NCI-H1105 treated with DMSO at 0.1 percent for 48 hours (cell line): ENCODE measurements around the gene ANLN.
"Not testable (repeated sequence)": the region's sequence is repeated elsewhere in the genome, so short reads cannot be mapped to it uniquely, and the experiment has no call there.

Experiments used
- DNase-seq: peaks from one replicate; lab custom pipeline; 2025; lab: John Stamatoyannopoulos, UW

Gene ANLN

GRCh38 chr7:36389371-36390198, at the start of gene ANLN:
TSS of gene ANLN (plus strand) at chr7:36389862. CDS start at chr7:36390027, 165 bp downstream.
- peak; percentile 86 for DNase-seq

DNA sequence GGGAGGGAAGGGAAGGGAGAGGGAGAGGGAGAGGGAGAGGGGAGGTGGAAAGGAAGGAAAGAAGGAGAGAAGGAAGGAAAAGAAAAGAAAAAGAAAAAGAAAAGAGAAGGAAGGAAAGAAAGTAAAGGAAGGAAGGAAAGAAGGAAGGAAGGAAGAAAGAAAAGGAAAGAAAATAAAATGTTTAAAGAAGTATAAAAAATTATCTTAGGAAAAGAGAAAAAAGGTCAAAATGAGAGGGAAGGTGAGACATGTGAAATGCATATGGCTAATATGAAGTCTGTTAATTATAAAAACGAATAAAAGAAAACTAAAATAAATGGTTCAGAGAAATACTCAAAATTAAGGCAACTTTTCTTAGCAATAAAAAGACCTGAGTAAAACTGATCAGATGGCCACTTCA, 46.1 kb upstream of the ANLN start:
- no peak for DNase-seq

DNA sequence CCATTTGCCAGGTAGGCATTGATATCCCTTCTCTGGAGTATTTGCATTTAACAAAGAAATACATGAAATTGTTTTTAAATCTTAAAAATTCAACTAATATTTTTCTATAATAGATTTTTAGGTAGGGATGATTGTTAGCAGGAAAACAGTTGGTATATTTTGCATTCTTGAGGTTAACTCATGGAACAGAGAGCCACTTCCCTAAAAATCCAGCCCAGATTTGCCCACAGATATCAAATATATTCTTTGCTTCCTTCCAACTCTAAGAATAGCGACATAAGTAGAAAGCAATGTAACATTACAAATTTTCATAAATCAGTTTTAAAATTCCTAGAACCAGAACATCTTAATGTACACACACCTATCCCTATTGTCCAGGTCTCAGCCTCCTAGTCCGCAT, 45.0 kb upstream of the ANLN start:
- DNase-seq: no peak

- DNase-seq: no peak
These were observed 43.3 kb upstream of the ANLN start for GRCh38 chr7:36346260-36346831.

DNA sequence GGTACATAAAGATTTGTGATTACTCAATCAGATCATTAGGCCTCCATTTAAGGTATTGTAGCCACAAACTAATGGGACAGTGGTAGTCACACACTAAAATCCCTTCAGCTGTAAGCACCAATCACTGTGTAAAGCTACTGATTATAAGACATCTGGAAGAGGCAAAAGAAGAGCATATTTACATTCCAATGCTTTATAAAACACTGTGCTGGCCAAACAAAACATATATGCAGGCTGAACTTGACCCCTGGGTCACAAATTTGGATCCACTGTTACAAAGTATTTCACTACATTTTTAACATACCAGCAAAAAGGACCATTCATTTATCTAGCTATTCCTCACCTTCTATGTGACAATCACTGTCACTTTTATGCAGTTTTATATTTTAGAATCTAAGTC, 41.4 kb upstream of the ANLN start:
- DNase-seq: no peak

- DNase-seq: no peak
These were observed 40.9 kb upstream of the ANLN start for GRCh38 chr7:36348771-36349170.

- DNase-seq: no peak
These were observed 40.0 kb upstream of the ANLN start for GRCh38 chr7:36349626-36350025.

GRCh38 chr7:36355490-36355889, 34.2 kb upstream of the ANLN start:
- no peak for DNase-seq

GRCh38 chr7:36357054-36357453, 32.6 kb upstream of the ANLN start:
- no peak for DNase-seq

- no peak for DNase-seq
These were observed 31.1 kb upstream of the ANLN start for GRCh38 chr7:36358589-36358988.

DNA sequence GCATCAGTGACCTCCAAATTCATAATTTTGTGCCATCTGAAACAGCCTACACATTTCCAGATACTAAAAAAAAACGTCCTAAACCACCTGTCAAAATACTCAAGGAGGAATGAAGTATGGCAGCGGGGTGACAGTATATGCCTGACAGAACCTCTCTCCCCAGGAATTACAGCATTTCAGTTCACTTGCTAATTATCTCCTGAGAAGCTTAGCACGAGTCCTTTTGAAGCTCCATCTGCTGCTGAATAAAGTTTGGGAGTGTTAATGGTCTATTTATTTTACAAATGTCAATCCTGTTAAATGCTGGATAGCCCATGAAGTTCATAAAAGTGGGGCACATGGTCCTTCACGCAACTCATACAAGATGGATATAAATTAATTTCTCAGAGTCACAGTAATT, 29.4 kb upstream of the ANLN start:
- no peak for DNase-seq

GRCh38 chr7:36361227-36361626, 28.4 kb upstream of the ANLN start:
- no peak for DNase-seq

- DNase-seq: no peak
These were observed 26.1 kb upstream of the ANLN start for GRCh38 chr7:36363515-36363914.

- DNase-seq: no peak
These were observed 23.5 kb upstream of the ANLN start for GRCh38 chr7:36366005-36366717.

DNA sequence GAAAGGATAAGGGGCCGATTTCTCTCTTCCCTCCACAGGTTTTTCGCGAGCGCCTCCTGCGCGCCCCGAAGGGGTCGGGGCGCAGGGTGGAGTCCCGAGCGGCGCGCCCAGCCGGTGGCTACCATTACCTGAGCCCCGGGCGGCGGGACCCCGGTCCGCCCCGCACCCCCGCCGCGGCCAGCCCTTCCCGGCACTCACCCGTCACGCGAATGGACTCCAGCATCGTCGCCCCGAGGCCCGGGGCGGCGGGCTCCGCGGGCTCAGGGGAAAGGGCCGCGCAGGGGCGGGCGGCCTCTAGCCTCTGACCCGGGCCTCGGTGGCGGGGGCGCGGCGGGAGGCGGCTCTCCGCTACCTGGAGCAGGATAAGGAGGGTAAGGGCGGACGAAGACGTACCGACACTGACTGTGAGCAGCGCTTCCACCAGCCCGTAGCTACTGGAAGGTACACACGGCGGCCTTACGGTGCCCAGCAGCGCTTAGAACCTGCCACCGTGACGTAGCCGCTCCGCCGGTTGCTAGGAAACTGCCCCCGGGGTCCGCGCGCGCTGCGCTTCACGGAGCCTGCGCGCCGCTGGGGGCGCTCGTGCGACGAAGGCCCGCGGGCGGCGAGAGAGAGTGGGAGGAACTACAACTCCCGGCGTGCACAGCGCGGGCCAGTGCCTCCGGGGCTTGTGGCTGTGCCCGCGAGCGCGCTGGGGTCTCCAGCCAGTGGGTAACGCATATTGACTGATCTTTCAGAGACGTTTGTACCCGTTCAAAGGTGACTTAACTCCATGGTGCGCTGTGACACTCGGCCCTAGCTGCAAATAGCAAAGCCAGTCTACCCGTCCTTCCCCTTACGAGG, 22.7 kb upstream of the ANLN start:
- DNase-seq: peak; percentile 93

- no peak for DNase-seq
These were observed 22.0 kb upstream of the ANLN start for GRCh38 chr7:36367561-36368077.

DNA sequence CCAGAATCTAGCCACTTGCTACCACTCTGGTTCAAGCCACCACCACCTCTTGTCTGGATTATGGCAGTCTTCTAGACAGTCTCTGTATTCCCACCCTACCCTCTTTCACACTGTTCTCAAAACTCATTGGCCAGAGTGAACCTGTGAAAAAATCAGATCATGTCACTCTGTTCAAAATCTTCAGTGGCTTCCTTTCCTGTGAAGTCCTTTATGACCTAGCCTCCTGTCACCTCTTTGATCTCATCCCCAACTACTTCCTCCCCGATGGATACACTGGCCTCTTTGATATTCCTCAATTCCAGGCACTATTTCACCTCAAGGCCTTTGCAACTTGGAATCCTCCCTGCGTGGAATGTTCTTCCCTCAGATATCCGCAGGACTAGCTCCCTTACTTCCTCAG, 21.2 kb upstream of the ANLN start:
- no peak for DNase-seq

DNA sequence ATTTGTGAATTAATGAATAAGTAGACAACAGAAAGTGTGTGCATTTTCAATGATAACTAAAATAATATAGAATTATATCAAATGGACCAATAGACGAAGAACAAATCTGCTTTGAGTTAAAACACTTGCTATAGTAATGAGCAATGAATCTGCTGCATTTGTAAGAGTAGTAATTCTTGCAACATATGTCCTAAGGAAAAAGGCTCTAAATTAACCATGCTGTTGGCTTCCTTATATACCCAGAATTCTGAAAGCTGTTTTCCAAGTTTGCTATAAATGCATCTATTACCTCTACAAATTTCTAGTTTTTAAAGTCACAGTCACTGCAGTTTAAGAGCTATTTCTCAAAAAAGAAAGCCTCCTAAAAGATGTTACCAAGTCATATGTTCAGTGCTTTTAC, 20.5 kb upstream of the ANLN start:
- no peak for DNase-seq

GRCh38 chr7:36370046-36370445, 19.6 kb upstream of the ANLN start:
- DNase-seq: no peak

- DNase-seq: no peak
These were observed 17.5 kb upstream of the ANLN start for GRCh38 chr7:36372156-36372555.

GRCh38 chr7:36378555-36378954, 11.1 kb upstream of the ANLN start:
- not testable (repeated sequence) for DNase-seq
